Esophagus muscularis mucosa (tissue), 4 donors: ENCODE measurements around the gene SLC17A9.

Source experiments
- EP300 ChIP-seq: sonication (generic); formaldehyde crosslinking; IDR thresholded peaks from one replicate; pipeline ENCODE4 v1.6.1; 2017; ENCODE audit warnings: antibody characterized with exemption
- POLR2A ChIP-seq: fragments of 450-650 bp; IDR thresholded peaks from one replicate; pipeline ENCODE4 v1.6.1; 2017; ENCODE audit warnings: antibody characterized with exemption, moderate library complexity, mild to moderate bottlenecking, low read depth
- POLR2AphosphoS5 ChIP-seq, 2 donors: sonication (generic); formaldehyde crosslinking; IDR thresholded peaks; one replicate each; pipeline ENCODE4 v1.6.1; 2017; ENCODE audit warnings: antibody characterized with exemption in 2 of 2
- TF ChIP-seq, protein P1 (sequence below), 3 experiments: fragments of 200-600 bp in 2 of 3; fragments of 450-650 bp in 1 of 3; sonication (generic) in 2 of 3; IDR thresholded peaks; one replicate each; pipeline ENCODE4 v1.5.1; 2017 to 2019; ENCODE audit warnings: antibody characterized with exemption in 3 of 3, mild to moderate bottlenecking in 2 of 3, moderate library complexity in 1 of 3

DNA sequence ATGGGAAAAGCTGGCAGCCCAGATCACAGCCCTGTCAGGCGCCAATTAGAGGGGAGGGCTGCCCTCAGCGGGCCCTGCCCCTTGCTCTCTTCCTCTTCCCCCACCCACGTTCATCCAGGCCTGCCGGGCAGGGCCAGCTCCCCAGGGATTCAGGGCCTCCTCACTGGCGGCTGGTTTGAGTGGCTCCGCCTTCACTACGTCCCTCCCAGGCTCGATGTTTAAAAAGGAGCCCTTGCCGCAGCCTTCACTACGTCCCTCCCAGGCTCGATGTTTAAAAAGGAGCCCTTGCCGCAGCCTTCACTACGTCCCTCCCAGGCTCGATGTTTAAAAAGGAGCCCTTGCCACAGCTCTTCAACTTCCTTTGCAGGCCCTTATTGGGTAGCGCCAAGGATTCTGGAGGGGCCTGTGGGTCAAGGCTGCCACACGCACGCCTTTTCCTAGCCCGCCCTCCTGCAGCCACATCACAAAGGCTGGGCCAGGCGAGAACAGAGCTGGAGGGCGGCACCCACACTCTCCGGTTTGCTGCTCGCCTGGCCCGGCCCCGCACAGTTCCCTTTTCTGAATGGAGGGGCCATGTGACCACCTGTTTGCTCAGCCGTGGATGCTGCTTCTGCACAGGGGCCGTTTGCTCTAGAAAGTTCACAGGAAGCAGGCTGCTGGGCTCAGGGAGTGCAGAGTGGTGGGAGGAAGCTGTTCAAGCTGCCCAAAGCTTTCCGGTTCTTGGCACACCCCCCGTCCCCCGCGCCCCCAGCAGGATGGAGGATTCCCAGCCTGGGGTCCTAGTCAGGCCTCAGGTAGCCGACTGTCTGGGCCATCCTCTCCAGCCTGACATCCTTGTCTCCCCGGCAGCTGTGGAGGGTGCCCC lies 1.6 kb downstream of the SLC17A9 start:
- TF ChIP-seq, protein P1, sequence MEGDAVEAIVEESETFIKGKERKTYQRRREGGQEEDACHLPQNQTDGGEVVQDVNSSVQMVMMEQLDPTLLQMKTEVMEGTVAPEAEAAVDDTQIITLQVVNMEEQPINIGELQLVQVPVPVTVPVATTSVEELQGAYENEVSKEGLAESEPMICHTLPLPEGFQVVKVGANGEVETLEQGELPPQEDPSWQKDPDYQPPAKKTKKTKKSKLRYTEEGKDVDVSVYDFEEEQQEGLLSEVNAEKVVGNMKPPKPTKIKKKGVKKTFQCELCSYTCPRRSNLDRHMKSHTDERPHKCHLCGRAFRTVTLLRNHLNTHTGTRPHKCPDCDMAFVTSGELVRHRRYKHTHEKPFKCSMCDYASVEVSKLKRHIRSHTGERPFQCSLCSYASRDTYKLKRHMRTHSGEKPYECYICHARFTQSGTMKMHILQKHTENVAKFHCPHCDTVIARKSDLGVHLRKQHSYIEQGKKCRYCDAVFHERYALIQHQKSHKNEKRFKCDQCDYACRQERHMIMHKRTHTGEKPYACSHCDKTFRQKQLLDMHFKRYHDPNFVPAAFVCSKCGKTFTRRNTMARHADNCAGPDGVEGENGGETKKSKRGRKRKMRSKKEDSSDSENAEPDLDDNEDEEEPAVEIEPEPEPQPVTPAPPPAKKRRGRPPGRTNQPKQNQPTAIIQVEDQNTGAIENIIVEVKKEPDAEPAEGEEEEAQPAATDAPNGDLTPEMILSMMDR (IDR thresholded peaks at IDR 0.05), result no peak
- TF ChIP-seq POLR2A (no peak), POLR2AphosphoS5 (IDR thresholded peaks at IDR 0.05) (peak; percentile 54 to 66), EP300 (no peak)
